ENCODE data around the gene VASN. TPM values are rescaled to one million over a fixed set of nuclear protein-coding genes. Genes with fewer than 3 reads are reported as not detected.

VASN gene
- total RNA-seq, 2 experiments from 2014 or later: not detected

DNA sequence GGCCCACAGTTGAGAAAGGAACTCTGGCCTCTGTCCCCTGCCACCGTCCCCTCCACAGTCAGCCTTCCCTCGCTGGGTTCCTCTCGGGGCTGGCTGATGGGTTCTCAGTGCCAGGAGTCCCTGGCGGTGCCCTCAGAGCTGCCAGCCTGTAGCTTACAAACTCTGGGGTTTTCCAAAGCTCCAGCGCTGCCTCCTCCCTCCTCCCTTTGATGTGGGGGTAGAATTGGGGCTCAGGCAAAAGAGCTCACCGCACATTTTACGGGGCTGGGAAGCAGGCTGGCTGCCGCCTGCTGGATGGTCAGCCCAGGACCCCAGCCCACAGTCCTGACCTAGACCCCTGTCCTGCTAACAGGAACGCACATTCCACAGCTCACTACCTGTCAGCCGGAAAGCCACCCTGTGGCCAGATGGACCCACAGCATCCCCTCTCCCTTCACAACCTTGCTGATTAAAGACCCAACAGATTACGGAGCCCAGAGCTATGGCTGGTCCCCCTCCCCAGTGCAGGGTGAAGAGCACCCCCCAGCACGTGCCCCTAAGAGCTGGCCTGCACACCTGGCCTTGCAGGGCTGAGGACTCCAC is 6.0 kb downstream of the VASN start:
- Histone ChIP-seq H3K36me3 (ENCODE audit: insufficient read depth, low read length) (no peaks in the 10 kb centered on the region), H3K4me3 (ENCODE audit: low read depth, low read length, poor library complexity, severe bottlenecking) (no peak overlapping the region), H2AFZ (ENCODE audit: low read length) (no peak overlapping the region), H3K9me3 (ENCODE audit: low read length) (no peaks in the 10 kb centered on the region), H3K4me2 (ENCODE audit: low read length) (no peak overlapping the region), H3K27ac (ENCODE audit: low read depth, low read length, poor library complexity, severe bottlenecking) (no peak overlapping the region), H3K79me2 (ENCODE audit: insufficient read depth, low read depth, low read length) (no peaks in the 10 kb centered on the region), H3K4me1 (ENCODE audit: insufficient read depth, low read length, poor library complexity, severe bottlenecking) (peaks cover 8% of the 10 kb centered on the region), H4K20me1 (ENCODE audit: insufficient read depth, low read length) (peaks cover under 1% of the 10 kb centered on the region; the same call in 1 of the 2 replicates), H3K9me2 (ENCODE audit: insufficient read depth, low read length) (no peaks in the 10 kb centered on the region)
- POLR2A ChIA-PET: no interaction called here
- BruUV-seq (replicated peaks): no TSS peak
- CTCF ChIA-PET (ENCODE audit: unreplicated experiment): interaction anchor here (0.9 kb wide), 1 partner anchor 27 kb away, joined by 3 read pairs; no protein-coding TSS in a partner anchor
- DNase-seq (ENCODE audit: low spot score): no peak
- intact Hi-C loops (cut with micrococcal nuclease; ENCODE audit: unreplicated experiment): no loop called here
- TF ChIP-seq EZH2phosphoT487 (IDR thresholded peaks at IDR 0.05; ENCODE audit: borderline replicate concordance, low read depth, low read length): no peak
- TF ChIP-seq, protein P1, sequence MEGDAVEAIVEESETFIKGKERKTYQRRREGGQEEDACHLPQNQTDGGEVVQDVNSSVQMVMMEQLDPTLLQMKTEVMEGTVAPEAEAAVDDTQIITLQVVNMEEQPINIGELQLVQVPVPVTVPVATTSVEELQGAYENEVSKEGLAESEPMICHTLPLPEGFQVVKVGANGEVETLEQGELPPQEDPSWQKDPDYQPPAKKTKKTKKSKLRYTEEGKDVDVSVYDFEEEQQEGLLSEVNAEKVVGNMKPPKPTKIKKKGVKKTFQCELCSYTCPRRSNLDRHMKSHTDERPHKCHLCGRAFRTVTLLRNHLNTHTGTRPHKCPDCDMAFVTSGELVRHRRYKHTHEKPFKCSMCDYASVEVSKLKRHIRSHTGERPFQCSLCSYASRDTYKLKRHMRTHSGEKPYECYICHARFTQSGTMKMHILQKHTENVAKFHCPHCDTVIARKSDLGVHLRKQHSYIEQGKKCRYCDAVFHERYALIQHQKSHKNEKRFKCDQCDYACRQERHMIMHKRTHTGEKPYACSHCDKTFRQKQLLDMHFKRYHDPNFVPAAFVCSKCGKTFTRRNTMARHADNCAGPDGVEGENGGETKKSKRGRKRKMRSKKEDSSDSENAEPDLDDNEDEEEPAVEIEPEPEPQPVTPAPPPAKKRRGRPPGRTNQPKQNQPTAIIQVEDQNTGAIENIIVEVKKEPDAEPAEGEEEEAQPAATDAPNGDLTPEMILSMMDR (conservative IDR thresholded peaks at IDR 0.05; ENCODE audit: low read length): no peak

DNA sequence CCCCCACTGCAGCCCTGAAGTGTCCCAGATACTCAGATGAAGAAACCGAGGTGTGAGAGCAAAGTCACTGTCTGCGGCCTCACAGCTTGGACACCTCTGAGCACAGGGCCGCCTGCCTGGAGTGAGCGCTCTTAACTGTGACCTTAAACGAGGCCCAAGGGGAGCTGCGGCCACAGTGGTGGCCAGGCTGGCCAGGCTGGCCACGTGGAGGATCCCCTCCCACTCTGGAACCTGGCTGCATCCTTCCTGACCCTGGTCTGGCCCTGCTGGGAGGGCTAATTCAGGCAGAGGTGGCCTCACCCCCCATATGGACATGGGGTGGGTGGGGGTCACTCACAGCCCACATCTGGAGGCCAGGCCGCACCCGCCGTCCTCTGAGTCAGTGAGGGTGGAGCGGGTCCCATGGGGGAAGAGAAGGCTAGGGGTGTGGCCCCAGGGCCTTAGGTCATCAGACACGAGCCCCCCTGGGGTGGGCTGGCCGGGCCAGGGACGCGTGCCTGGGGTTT is 6.6 kb downstream of the VASN start:
- TF ChIP-seq, protein P1 (conservative IDR thresholded peaks at IDR 0.05; ENCODE audit: low read length): no peak
- TF ChIP-seq EZH2phosphoT487 (IDR thresholded peaks at IDR 0.05; ENCODE audit: borderline replicate concordance, low read depth, low read length): no peak
- DNase-seq (ENCODE audit: low spot score): no peak
- Histone ChIP-seq H3K4me2 (ENCODE audit: low read length) (no peak overlapping the region), H3K79me2 (ENCODE audit: insufficient read depth, low read depth, low read length) (no peaks in the 10 kb centered on the region), H2AFZ (ENCODE audit: low read length) (no peak overlapping the region), H3K9me2 (ENCODE audit: insufficient read depth, low read length) (no peaks in the 10 kb centered on the region), H4K20me1 (ENCODE audit: insufficient read depth, low read length) (no peaks in the 10 kb centered on the region), H3K36me3 (ENCODE audit: insufficient read depth, low read length) (no peaks in the 10 kb centered on the region), H3K4me1 (ENCODE audit: insufficient read depth, low read length, poor library complexity, severe bottlenecking) (peaks cover 3% of the 10 kb centered on the region), H3K9me3 (ENCODE audit: low read length) (no peaks in the 10 kb centered on the region), H3K27ac (ENCODE audit: low read depth, low read length, poor library complexity, severe bottlenecking) (no peak overlapping the region), H3K4me3 (ENCODE audit: low read depth, low read length, poor library complexity, severe bottlenecking) (no peak overlapping the region)
- intact Hi-C loops (cut with micrococcal nuclease; ENCODE audit: unreplicated experiment): no loop called here
- CTCF ChIA-PET (ENCODE audit: unreplicated experiment): no interaction called here
- POLR2A ChIA-PET: no interaction called here
- no TSS peak for BruUV-seq (replicated peaks)

DNA sequence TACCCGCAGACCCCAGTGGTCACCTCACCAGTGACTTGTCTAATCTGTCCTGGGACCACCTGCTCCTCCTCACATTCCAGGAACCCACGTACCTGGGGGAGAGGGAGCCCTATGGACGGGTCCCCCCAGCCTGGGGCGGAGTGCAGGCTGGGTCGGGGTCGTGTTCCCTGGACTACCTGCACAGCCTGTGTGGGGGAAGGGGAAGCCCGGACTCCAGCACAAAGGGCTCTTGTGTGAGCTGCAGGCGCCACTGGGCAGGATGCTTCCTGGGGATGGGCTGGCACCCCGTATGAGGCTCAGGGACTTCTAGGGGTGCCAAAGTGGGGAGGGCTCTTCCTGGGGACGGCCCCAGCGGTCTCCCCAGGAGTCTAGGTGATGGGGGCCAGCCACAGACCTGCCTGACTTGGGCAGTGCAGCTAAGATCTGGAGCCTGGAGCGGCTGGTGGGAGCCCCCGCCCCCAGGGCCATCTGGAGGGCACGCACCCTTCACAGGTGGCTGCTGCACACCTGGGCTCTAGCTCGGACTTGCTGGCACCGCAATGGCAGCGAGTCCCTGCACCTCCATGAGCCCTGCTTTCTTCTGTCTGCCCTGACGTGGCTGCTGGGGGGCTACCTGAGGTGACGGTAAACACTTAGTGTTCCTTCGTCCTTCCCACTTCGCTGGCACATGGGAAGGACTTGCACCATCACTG is 7.5 kb downstream of the VASN start:
- ChIA-PET POLR2A (no interaction called here), CTCF (ENCODE audit: unreplicated experiment) (no interaction called here)
- no TSS peak for BruUV-seq (replicated peaks)
- no peak overlapping the region for H3K4me2 ChIP-seq (ENCODE audit: low read length)
- H2AFZ ChIP-seq (ENCODE audit: low read length): no peak overlapping the region
- no peak overlapping the region for H3K27ac ChIP-seq (ENCODE audit: low read depth, low read length, poor library complexity, severe bottlenecking)
- DNase-seq (ENCODE audit: low spot score): no peak
- H3K79me2 ChIP-seq (ENCODE audit: insufficient read depth, low read depth, low read length): no peaks in the 10 kb centered on the region
- H3K9me2 ChIP-seq (ENCODE audit: insufficient read depth, low read length): no peaks in the 10 kb centered on the region
- H4K20me1 ChIP-seq (ENCODE audit: insufficient read depth, low read length): no peaks in the 10 kb centered on the region
- H3K4me1 ChIP-seq (ENCODE audit: insufficient read depth, low read length, poor library complexity, severe bottlenecking): no peaks in the 10 kb centered on the region
- no peaks in the 10 kb centered on the region for H3K36me3 ChIP-seq (ENCODE audit: insufficient read depth, low read length)
- intact Hi-C loops (cut with micrococcal nuclease; ENCODE audit: unreplicated experiment): no loop called here
- no peak for TF ChIP-seq EZH2phosphoT487 (IDR thresholded peaks at IDR 0.05; ENCODE audit: borderline replicate concordance, low read depth, low read length)
- TF ChIP-seq, protein P1 (conservative IDR thresholded peaks at IDR 0.05; ENCODE audit: low read length): no peak
- H3K9me3 ChIP-seq (ENCODE audit: low read length): no peaks in the 10 kb centered on the region
- no peak overlapping the region for H3K4me3 ChIP-seq (ENCODE audit: low read depth, low read length, poor library complexity, severe bottlenecking)
